Measurements from ENCODE around the gene DNAJC24. TPM values are rescaled to one million over a fixed set of nuclear protein-coding genes. Genes with fewer than 3 reads are reported as not detected.

The DNAJC24 gene
- total and polyA plus RNA-seq, 5 donors, result 8.5 to 19.0 (median 15.7) TPM

GRCh38 chr11:31415435-31415834 lies 45.8 kb downstream of the DNAJC24 start:
- H3K27me3 ChIP-seq (ENCODE audit: control insufficient read depth, insufficient read depth), result no peaks in the 10 kb centered on the region
- no peak overlapping the region for H3K27ac ChIP-seq (ENCODE audit: low read length)
- no peaks in the 10 kb centered on the region for H3K4me1 ChIP-seq (ENCODE audit: control insufficient read depth, insufficient read depth, low read length)
- no peaks in the 10 kb centered on the region for H3K9me3 ChIP-seq (ENCODE audit: control insufficient read depth, low read length)
- intact Hi-C loops (cut with DNase I), result no loop called here
- H3K4me3 ChIP-seq (ENCODE audit: low read length), result no peak overlapping the region
- WGBS, result 84% methylated on average over 4 of the region's 4 CpGs
- ATAC-seq (no peak), DNase-seq (no peak)

- ATAC-seq, result no peak
- no peaks in the 10 kb centered on the region for H3K27me3 ChIP-seq (ENCODE audit: control insufficient read depth, insufficient read depth)
- H3K4me3 ChIP-seq (ENCODE audit: low read length), result no peak overlapping the region
- no peaks in the 10 kb centered on the region for H3K9me3 ChIP-seq (ENCODE audit: control insufficient read depth, low read length)
- intact Hi-C loops (cut with DNase I), result no loop called here
- 96% methylated on average over 1 of the region's 1 CpG for WGBS
- no peak overlapping the region for H3K27ac ChIP-seq (ENCODE audit: low read length)
- peaks cover 2% of the 10 kb centered on the region for H3K4me1 ChIP-seq (ENCODE audit: control insufficient read depth, insufficient read depth, low read length)
- no peak for DNase-seq
These were observed 47.7 kb downstream of the DNAJC24 start for GRCh38 chr11:31417357-31417756.

DNA sequence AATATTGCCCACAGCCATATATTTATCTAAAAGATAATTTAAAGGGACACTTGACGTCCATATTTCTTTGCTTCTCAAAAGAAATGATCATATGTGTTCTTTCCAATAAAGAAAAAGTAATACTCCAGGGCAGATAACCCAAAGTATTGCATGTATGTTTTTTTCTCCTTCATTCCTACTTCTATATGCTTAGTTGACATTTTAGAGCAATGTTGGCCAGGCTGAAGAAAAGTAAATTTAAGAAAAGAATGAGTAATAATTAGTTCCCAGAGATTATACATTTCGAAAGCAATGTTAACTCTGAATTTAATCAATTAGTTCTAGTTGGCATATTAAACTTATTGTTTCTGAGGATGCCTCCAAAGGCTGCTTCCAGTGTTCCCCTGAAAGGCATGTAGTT lies 48.2 kb downstream of the DNAJC24 start:
- no peak for ATAC-seq
- H3K4me3 ChIP-seq (ENCODE audit: low read length), result no peak overlapping the region
- intact Hi-C loops (cut with DNase I), result no loop called here
- DNase-seq, result no peak
- H3K27me3 ChIP-seq (ENCODE audit: control insufficient read depth, insufficient read depth), result no peaks in the 10 kb centered on the region
- H3K9me3 ChIP-seq (ENCODE audit: control insufficient read depth, low read length), result no peaks in the 10 kb centered on the region
- 94% methylated on average over 2 of the region's 2 CpGs for WGBS
- no peak overlapping the region for H3K27ac ChIP-seq (ENCODE audit: low read length)
- H3K4me1 ChIP-seq (ENCODE audit: control insufficient read depth, insufficient read depth, low read length), result peaks cover 2% of the 10 kb centered on the region

- no peaks in the 10 kb centered on the region for H3K9me3 ChIP-seq (ENCODE audit: control insufficient read depth, low read length)
- intact Hi-C loops (cut with DNase I), result no loop called here
- WGBS, result 77% methylated on average over 3 of the region's 3 CpGs
- H3K4me3 ChIP-seq (ENCODE audit: low read length), result no peak overlapping the region
- no peak for ATAC-seq
- peaks cover 2% of the 10 kb centered on the region for H3K4me1 ChIP-seq (ENCODE audit: control insufficient read depth, insufficient read depth, low read length)
- no peak overlapping the region for H3K27ac ChIP-seq (ENCODE audit: low read length)
- no peak for DNase-seq
- H3K27me3 ChIP-seq (ENCODE audit: control insufficient read depth, insufficient read depth), result no peaks in the 10 kb centered on the region
These were observed 49.5 kb downstream of the DNAJC24 start for GRCh38 chr11:31419138-31419537.

- Histone ChIP-seq H3K27me3 (ENCODE audit: control insufficient read depth, insufficient read depth) (no peaks in the 10 kb centered on the region), H3K4me3 (ENCODE audit: low read length) (no peak overlapping the region), H3K9me3 (ENCODE audit: control insufficient read depth, low read length) (no peaks in the 10 kb centered on the region), H3K4me1 (ENCODE audit: control insufficient read depth, insufficient read depth, low read length) (peaks cover 2% of the 10 kb centered on the region), H3K27ac (ENCODE audit: low read length) (no peak overlapping the region)
- WGBS, result 69% methylated on average over 1 of the region's 1 CpG
- intact Hi-C loops (cut with DNase I), result no loop called here
- ATAC-seq, result no peak
- DNase-seq, result no peak
These were observed 50.0 kb downstream of the DNAJC24 start for GRCh38 chr11:31419669-31420068.

DNA sequence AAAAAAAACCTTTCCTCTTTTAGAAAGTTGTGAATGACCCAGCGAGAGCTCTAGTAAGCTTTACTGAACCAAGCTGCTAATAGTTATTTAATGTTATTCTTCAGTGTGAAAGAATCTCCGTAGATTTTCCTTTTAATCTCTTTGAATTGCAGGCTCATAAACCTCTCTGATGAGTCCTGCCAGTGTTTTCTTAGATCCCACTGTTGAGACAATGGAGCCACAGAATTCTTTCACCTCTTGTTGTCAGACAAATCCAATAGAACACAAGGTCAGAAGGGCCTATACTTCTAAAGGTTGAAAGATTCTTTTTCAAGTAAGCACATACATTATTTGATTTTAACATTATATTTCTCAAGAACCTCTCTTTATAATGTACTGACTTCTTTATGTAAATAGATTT lies 52.2 kb downstream of the DNAJC24 start:
- intact Hi-C loops (cut with DNase I), result no loop called here
- 68% methylated on average over 2 of the region's 2 CpGs for WGBS
- DNase-seq, result no peak
- H3K9me3 ChIP-seq (ENCODE audit: control insufficient read depth, low read length), result no peaks in the 10 kb centered on the region
- peaks cover 2% of the 10 kb centered on the region for H3K4me1 ChIP-seq (ENCODE audit: control insufficient read depth, insufficient read depth, low read length)
- H3K27ac ChIP-seq (ENCODE audit: low read length), result no peak overlapping the region
- H3K27me3 ChIP-seq (ENCODE audit: control insufficient read depth, insufficient read depth), result no peaks in the 10 kb centered on the region
- ATAC-seq, result no peak
- no peak overlapping the region for H3K4me3 ChIP-seq (ENCODE audit: low read length)

DNA sequence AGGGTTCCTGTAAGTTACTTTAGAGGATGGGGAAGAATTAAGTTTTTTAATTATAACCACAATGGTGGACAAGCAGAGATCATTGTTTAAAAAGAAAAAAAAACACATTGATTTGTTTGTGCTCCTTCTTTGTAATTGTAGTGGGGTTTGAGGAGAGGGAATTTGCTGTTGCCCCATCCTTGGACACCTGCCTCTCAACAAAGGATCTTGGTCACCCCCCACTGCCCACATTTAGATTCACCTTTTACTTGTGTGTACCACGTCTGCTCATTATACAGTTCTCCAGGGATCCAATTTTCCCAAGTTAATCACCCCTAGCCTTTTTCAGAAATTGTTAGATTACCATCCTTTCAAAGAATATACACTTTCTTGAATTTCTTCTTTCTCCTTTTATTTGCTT lies 53.0 kb downstream of the DNAJC24 start:
- Histone ChIP-seq H3K4me3 (ENCODE audit: low read length) (no peak overlapping the region), H3K27me3 (ENCODE audit: control insufficient read depth, insufficient read depth) (no peaks in the 10 kb centered on the region), H3K27ac (ENCODE audit: low read length) (no peak overlapping the region), H3K9me3 (ENCODE audit: control insufficient read depth, low read length) (no peaks in the 10 kb centered on the region), H3K4me1 (ENCODE audit: control insufficient read depth, insufficient read depth, low read length) (peaks cover 2% of the 10 kb centered on the region)
- intact Hi-C loops (cut with DNase I), result no loop called here
- 98% methylated on average over 1 of the region's 1 CpG for WGBS
- ATAC-seq (no peak), DNase-seq (no peak)

- DNase-seq (no peak), ATAC-seq (no peak)
- Histone ChIP-seq H3K27ac (ENCODE audit: low read length) (no peak overlapping the region), H3K4me1 (ENCODE audit: control insufficient read depth, insufficient read depth, low read length) (peaks cover 2% of the 10 kb centered on the region), H3K9me3 (ENCODE audit: control insufficient read depth, low read length) (no peaks in the 10 kb centered on the region), H3K4me3 (ENCODE audit: low read length) (no peak overlapping the region), H3K27me3 (ENCODE audit: control insufficient read depth, insufficient read depth) (no peaks in the 10 kb centered on the region)
- intact Hi-C loops (cut with DNase I), result no loop called here
These were observed 55.0 kb downstream of the DNAJC24 start for GRCh38 chr11:31424652-31425051.

GRCh38 chr11:31433851-31434250 lies 64.2 kb downstream of the DNAJC24 start:
- H3K27me3 ChIP-seq (ENCODE audit: control insufficient read depth, insufficient read depth), result no peaks in the 10 kb centered on the region
- H3K9me3 ChIP-seq (ENCODE audit: control insufficient read depth, low read length), result no peaks in the 10 kb centered on the region
- intact Hi-C loops (cut with DNase I), result no loop called here
- H3K4me1 ChIP-seq (ENCODE audit: control insufficient read depth, insufficient read depth, low read length), result no peaks in the 10 kb centered on the region
- ATAC-seq, result no peak
- 96% methylated on average over 1 of the region's 1 CpG for WGBS
- H3K27ac ChIP-seq (ENCODE audit: low read length), result no peak overlapping the region
- DNase-seq, result no peak
- H3K4me3 ChIP-seq (ENCODE audit: low read length), result no peak overlapping the region

DNA sequence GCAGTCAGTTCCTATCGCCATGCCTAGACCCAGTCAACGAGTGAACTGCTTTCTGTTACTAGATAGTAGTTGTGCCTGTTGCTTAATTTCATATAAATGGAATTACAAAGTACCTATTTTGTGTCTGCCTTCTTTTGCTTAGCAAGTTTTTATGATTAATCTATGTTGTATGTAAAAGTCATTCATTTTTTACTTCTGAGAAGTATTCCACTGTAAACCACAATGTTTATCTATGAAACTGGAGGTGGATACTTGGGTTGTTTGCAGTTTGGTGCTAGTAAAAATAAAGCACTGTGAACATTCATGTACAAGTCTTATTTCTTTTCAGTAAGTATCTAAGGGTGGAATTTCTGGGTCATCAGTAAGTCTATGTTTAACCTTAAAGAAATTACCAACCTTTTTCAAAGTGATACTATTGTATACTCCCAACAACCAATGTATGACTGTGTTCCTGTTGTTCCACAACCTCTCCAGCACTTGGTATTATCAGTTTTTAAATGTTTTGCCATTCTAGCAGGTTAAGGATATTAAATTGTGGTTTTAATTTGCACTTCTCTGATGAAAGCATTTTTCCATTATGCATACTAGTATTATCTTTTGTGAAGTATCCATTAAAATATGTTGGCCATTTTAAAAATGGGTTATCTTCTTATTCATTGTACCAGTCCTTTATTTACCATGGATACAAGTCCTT lies 68.2 kb downstream of the DNAJC24 start:
- Histone ChIP-seq H3K4me1 (ENCODE audit: control insufficient read depth, insufficient read depth, low read length) (no peaks in the 10 kb centered on the region), H3K9me3 (ENCODE audit: control insufficient read depth, low read length) (no peaks in the 10 kb centered on the region), H3K27ac (ENCODE audit: low read length) (no peak overlapping the region), H3K4me3 (ENCODE audit: low read length) (no peak overlapping the region), H3K27me3 (ENCODE audit: control insufficient read depth, insufficient read depth) (no peaks in the 10 kb centered on the region)
- intact Hi-C loops (cut with DNase I), result no loop called here
- DNase-seq (no peak), ATAC-seq (no peak)
- 95% methylated on average over 2 of the region's 2 CpGs for WGBS

GRCh38 chr11:31441296-31441695 lies 71.6 kb downstream of the DNAJC24 start:
- Histone ChIP-seq H3K4me1 (ENCODE audit: control insufficient read depth, insufficient read depth, low read length) (no peaks in the 10 kb centered on the region), H3K9me3 (ENCODE audit: control insufficient read depth, low read length) (no peaks in the 10 kb centered on the region), H3K4me3 (ENCODE audit: low read length) (no peak overlapping the region), H3K27ac (ENCODE audit: low read length) (no peak overlapping the region), H3K27me3 (ENCODE audit: control insufficient read depth, insufficient read depth) (no peaks in the 10 kb centered on the region)
- DNase-seq (no peak), ATAC-seq (no peak)
- intact Hi-C loops (cut with DNase I), result no loop called here

- Histone ChIP-seq H3K4me3 (ENCODE audit: low read length) (no peak overlapping the region), H3K4me1 (ENCODE audit: control insufficient read depth, insufficient read depth, low read length) (no peaks in the 10 kb centered on the region), H3K9me3 (ENCODE audit: control insufficient read depth, low read length) (no peaks in the 10 kb centered on the region), H3K27me3 (ENCODE audit: control insufficient read depth, insufficient read depth) (no peaks in the 10 kb centered on the region), H3K27ac (ENCODE audit: low read length) (no peak overlapping the region)
- intact Hi-C loops (cut with DNase I), result no loop called here
- ATAC-seq, result no peak
- WGBS, result 56% methylated on average over 2 of the region's 2 CpGs
- no peak for DNase-seq
These were observed 72.4 kb downstream of the DNAJC24 start for GRCh38 chr11:31442086-31442485.

Data from right cardiac atrium (tissue), 5 donors.